K562 (cell line): ENCODE results near the gene TLE6.

ENCODE experiments used
- ARNT ChIP-seq, 2 experiments: fragments of 450-650 bp; IDR thresholded peaks; 2 replicates each; pipeline ENCODE4 v1.6.1; 2016; ENCODE audit warnings: mild to moderate bottlenecking in 1 of 2
- BHLHE40 ChIP-seq: IDR thresholded peaks from 2 replicates; pipeline ENCODE4 v1.6.1; 2011; ENCODE audit warnings: low read length, improper control_type of control experiment
- MBD1 ChIP-seq: fragments of 250-450 bp; sonication (Bioruptor Pico); IDR thresholded peaks from 2 replicates; pipeline ENCODE4 v1.8.0; 2022; ENCODE audit warnings: inconsistent platforms
- SETDB1 ChIP-seq: IDR thresholded peaks from one replicate; pipeline ENCODE4 v1.6.1; 2012; ENCODE audit warnings: low read length, control low read depth, inconsistent platforms
- ZC3H4 ChIP-seq: sonication (generic); formaldehyde crosslinking; IDR thresholded peaks from 2 replicates; pipeline ENCODE4 v1.9.0; 2021; ENCODE audit warnings: missing genetic modification reagents, borderline replicate concordance
- ZNF830 ChIP-seq: fragments of 250-450 bp; sonication (Bioruptor Pico); IDR thresholded peaks from 2 replicates; pipeline ENCODE4 v1.5.0; 2021; ENCODE audit warnings: mild to moderate bottlenecking
- TF ChIP-seq, protein P1 (sequence below): sonication (generic); formaldehyde crosslinking; IDR thresholded peaks from 2 replicates; pipeline ENCODE4 v1.9.0; 2022; ENCODE audit warnings: mild to moderate bottlenecking, missing genetic modification reagents
- TF ChIP-seq, protein P2 (sequence below): fragments of 450-650 bp; IDR thresholded peaks from 2 replicates; pipeline ENCODE4 v1.7.1; 2018; ENCODE audit warnings: mild to moderate bottlenecking, low read depth; ENCODE audit not compliant: partially characterized antibody

DNA sequence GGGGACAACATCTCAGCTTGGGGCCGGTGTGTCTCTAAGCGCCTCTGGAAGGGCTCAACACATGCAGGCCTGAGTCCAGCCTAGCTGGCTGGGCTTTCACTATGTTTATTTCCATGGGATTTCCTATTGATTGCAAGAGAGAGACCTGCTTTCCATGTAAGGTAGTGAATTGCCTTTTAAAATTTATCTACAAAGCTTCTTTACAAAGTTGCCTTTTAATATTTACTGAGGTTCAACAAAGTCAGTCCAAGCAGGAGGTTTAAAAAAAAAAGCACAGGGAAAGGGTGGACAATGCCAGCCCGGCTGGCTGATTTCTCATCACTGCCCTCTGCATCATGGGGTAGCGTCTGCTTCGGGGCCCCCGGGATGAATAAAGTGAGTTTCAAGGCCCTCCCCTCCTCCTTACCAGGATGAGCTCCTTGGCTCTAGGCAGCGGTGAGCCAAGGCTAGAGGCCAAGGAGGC lies 35.9 kb downstream of the TLE6 start:
- TF ChIP-seq, protein P1, sequence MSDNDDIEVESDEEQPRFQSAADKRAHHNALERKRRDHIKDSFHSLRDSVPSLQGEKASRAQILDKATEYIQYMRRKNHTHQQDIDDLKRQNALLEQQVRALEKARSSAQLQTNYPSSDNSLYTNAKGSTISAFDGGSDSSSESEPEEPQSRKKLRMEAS (CRISPR knock-in tag), result no peak
- TF ChIP-seq MBD1 (no peak), ZNF830 (no peak), ZC3H4 (no peak), ARNT (IDR thresholded peaks at IDR 0.05) (no peak), SETDB1 (no peak), BHLHE40 (no peak)
- TF ChIP-seq, protein P2, sequence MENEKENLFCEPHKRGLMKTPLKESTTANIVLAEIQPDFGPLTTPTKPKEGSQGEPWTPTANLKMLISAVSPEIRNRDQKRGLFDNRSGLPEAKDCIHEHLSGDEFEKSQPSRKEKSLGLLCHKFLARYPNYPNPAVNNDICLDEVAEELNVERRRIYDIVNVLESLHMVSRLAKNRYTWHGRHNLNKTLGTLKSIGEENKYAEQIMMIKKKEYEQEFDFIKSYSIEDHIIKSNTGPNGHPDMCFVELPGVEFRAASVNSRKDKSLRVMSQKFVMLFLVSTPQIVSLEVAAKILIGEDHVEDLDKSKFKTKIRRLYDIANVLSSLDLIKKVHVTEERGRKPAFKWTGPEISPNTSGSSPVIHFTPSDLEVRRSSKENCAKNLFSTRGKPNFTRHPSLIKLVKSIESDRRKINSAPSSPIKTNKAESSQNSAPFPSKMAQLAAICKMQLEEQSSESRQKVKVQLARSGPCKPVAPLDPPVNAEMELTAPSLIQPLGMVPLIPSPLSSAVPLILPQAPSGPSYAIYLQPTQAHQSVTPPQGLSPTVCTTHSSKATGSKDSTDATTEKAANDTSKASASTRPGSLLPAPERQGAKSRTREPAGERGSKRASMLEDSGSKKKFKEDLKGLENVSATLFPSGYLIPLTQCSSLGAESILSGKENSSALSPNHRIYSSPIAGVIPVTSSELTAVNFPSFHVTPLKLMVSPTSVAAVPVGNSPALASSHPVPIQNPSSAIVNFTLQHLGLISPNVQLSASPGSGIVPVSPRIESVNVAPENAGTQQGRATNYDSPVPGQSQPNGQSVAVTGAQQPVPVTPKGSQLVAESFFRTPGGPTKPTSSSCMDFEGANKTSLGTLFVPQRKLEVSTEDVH, result no peak
